ENCODE measurements around the gene LRRC74A.

Gene LRRC74A

DNA sequence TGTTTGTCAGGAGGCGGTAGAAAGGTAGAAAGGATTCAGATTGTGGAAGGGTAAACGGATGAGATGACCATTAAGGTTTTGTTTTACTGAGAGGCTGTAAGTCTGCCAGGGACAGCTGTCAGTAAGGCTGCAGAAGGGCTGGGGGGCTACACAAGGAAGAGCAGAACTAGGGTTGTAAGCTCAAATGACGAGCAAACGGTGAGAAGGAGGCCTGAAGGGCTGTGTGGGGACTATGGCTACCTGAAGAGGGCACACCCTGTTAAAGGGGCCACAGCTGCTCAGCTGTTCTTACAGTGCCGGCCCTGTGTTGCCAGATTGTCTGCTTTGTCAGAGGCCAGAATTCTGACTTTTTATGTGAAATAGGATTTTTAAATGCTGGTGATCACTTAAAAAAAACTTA lies 45.8 kb upstream of the LRRC74A start:
- no peak for DNase-seq (ENCODE audit: low spot score)
- TF ChIP-seq, protein P1, sequence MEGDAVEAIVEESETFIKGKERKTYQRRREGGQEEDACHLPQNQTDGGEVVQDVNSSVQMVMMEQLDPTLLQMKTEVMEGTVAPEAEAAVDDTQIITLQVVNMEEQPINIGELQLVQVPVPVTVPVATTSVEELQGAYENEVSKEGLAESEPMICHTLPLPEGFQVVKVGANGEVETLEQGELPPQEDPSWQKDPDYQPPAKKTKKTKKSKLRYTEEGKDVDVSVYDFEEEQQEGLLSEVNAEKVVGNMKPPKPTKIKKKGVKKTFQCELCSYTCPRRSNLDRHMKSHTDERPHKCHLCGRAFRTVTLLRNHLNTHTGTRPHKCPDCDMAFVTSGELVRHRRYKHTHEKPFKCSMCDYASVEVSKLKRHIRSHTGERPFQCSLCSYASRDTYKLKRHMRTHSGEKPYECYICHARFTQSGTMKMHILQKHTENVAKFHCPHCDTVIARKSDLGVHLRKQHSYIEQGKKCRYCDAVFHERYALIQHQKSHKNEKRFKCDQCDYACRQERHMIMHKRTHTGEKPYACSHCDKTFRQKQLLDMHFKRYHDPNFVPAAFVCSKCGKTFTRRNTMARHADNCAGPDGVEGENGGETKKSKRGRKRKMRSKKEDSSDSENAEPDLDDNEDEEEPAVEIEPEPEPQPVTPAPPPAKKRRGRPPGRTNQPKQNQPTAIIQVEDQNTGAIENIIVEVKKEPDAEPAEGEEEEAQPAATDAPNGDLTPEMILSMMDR (IDR thresholded peaks at IDR 0.05): no peak
- peak overlapping the region in 1 of 2 donors; percentile 79 for H3K27ac ChIP-seq
- no peak overlapping the region for H3K4me3 ChIP-seq

DNA sequence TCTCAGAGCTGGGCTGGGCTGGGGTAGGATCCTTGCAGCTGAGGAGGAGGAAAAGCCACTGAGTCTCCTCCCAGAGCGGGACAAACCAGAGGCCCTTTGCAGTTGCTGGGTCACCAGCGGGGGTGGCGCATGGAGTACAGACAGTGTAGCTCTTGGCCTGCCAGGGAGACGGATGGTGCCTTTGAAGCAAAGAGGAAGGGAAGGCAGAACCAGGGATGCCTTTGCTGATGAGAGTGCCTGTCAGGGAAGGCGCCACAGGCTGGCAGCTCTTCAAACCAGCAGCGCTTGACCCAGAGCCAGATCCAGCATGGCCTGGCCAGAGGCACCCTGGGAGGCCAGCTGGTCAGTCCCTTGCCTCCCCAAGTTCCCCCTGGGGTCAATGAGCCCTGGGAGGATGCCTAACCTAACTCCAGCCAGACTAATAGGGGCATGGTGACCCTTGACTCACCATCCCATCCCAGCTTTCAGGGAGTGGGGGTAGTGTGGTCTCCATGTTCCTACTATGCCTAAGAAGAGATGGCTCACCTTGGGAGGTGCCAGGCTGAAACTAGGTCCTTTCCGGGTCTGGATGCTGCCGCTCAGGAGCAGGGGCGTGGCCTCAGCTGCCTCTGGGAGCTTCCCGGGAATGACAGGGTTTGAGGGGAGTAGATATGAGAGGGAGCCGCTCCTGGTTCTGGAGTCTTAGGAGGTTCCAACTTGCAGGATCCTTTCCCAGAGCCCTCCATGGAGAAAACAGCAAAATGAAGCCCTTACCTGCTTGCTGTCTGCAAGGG lies 45.1 kb upstream of the LRRC74A start:
- Histone ChIP-seq H3K4me3 (no peak overlapping the region), H3K27ac (peak overlapping the region; percentile 36 to 79)
- DNase-seq (ENCODE audit: low spot score): no peak
- TF ChIP-seq, protein P1 (IDR thresholded peaks at IDR 0.05): no peak

DNA sequence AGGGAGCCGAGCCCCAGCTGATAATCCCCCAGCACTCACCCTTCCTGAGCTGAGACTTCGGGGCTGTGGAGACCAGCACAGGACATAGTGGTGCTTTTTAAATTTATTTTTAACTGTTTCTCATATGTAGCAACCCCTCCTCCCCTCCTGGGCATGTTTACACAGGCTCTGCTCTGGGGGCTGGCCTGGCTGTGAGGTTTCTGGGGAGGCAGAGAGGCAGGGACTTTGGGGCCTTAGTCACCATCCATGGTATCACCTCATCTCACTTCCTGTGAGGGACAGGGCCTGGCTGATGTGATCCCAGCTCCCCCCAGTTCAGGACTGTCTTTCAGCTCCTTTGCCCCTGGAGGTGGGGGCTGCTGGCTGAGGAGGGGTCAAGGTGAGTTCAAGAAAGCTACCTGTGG lies 44.6 kb upstream of the LRRC74A start:
- Histone ChIP-seq H3K4me3 (no peak overlapping the region), H3K27ac (peak overlapping the region; percentile 36 to 79)
- no peak for DNase-seq (ENCODE audit: low spot score)
- TF ChIP-seq, protein P1 (IDR thresholded peaks at IDR 0.05): no peak

DNA sequence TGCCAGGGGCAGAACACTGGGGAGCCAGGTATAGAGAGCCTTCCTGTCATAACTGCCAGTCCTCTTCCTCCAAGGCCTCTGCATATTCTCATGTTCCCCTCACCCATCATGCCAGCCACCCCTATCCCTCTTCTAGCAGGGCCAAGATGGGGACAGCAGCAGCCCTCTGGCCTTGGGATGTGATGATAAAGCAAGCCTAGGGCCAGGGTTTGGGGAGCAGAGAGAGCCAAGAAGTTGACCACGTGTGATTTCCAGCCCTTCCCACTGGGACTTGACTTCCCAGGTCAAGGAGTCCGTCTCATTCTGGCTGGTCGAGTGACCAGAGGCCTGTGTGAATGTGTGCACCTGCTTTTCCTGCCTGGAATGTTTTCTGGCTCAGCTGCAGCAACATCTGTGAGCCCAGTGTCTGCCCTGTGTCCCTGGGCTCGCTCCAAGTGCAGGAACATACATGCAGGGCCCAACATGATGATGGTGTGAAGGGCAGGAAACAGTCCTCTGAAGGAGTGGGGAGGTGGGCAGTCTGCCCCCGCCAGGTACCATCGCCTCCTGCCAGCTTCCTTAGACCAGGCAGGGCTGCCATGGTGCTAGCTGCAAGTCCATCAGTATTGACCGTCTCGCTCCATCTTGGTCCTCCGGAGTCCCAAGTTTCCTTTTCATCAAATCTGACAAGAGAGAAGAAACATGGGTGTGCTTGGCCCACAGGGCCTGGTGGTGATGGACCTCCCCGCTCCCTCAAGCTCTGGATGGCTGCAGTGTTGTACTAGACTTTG lies 43.9 kb upstream of the LRRC74A start:
- TF ChIP-seq, protein P1 (IDR thresholded peaks at IDR 0.05): no peak
- Histone ChIP-seq H3K4me3 (no peak overlapping the region), H3K27ac (peak overlapping the region; percentile 4 to 79)
- DNase-seq (ENCODE audit: low spot score): no peak

DNA sequence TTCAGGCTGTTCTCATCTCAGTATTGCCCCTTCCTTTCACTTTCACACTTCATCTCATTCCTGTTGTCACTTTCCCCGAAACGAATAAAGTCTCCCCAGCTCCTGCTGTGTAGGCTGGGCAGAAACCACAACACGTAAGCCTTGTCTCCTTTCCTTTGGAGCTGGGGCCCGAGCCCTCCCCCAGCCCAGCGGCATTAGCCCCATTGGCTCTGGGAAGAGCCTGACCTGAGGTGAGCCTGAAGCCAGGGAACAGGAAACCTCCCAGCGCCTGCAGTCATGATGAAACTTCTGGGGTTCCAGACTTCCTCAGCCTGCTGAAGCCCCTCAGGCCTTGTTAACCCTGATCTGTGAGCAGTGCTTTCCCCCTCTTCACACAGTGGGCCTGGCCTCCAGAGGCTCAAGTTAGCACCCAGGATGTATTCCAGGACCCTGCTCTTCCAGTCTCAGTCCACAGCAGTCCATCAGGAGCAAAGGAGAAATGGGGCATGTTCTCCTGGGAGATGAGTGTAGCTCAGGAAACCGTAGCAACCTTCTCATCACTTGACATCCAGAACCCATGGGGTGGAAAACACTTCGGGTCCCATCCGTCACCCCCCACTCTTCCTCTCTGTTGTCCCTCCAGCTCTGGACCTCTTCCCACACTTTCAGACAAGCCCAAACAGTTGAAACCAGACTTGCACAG lies 43.2 kb upstream of the LRRC74A start:
- DNase-seq (ENCODE audit: low spot score): no peak
- TF ChIP-seq, protein P1 (IDR thresholded peaks at IDR 0.05): no peak
- H3K27ac ChIP-seq: peak overlapping the region; percentile 4 to 79
- H3K4me3 ChIP-seq: no peak overlapping the region

DNA sequence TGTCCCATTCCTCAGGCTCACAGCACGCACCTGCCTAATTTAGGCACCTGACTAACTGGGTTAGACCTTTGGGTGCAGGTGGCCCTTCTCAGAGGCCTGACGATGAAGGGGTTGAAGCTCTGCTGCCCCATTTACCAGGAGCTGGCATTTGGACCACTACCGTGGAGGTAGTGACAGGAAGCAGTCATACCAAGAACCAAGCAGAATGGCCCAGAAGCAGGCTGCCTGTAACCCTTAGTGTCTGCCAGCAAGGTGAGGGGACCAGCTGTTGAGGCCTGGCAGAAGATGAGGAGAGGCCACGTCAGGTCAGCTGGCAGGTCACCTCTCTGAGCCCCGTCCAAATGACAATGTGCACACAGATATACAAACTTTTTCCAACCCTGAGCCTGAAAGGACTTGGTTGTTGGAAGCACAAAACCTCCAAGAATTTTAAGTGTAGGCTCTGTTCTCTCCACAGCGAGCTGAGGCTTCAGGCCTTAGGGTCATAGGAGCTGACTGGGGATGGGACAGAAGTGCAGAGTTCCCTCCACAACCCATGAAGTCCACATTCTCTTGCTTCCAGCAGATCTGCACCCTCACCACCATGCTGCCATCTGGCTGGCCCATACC lies 41.8 kb upstream of the LRRC74A start:
- DNase-seq (ENCODE audit: low spot score): no peak
- Histone ChIP-seq H3K27ac (peak overlapping the region in 1 of 2 donors; percentile 59), H3K4me3 (no peak overlapping the region)
- TF ChIP-seq, protein P1 (IDR thresholded peaks at IDR 0.05): no peak

Measured in coronary artery (tissue), 2 donors.